Activated T-helper 1 cell treated with anti-CD3 and anti-CD28 coated beads, Interleukin-12 subunit alpha, Interleukin-12 subunit beta, Interleukin-2, Interleukin-4 antibody, amounts not matched to agents 30 ng/mL and 10 ng/mL and 1 ng/mL, durations not matched to agents 14 hours and 24 hours and 36 hours (primary cell): ENCODE results near the gene MYO18A. TPM values are rescaled to one million over a fixed set of nuclear protein-coding genes. Genes with fewer than 3 reads are reported as not detected.
A peak's percentile ranks its signal among the peaks of the same experiment; 100 is the strongest.
"Not testable (repeated sequence)": the region's sequence is repeated elsewhere in the genome, so short reads cannot be mapped to it uniquely, and the experiment has no call there.

Source experiments
- DNase-seq: peaks from one replicate; pipeline ENCODE4 v3.0.0; 2021; ENCODE audit warnings: low spot score
- H3K27ac Mint-ChIP-seq: one replicate; pipeline ENCODE4 v1.8.0; 2021; ENCODE audit warnings: mild to moderate bottlenecking, mixed read lengths
- H3K27me3 Mint-ChIP-seq: one replicate; pipeline ENCODE4 v1.8.0; 2022; ENCODE audit warnings: mild to moderate bottlenecking, moderate library complexity, mixed read lengths; ENCODE audit not compliant: insufficient read depth
- H3K36me3 Mint-ChIP-seq: one replicate; pipeline ENCODE4 v1.8.0; 2021; ENCODE audit warnings: low read depth, mixed read lengths
- H3K4me1 Mint-ChIP-seq: one replicate; pipeline ENCODE4 v1.8.0; 2021; ENCODE audit warnings: low read depth, mixed read lengths
- H3K4me3 Mint-ChIP-seq: one replicate; pipeline ENCODE4 v1.8.0; 2021; ENCODE audit warnings: mild to moderate bottlenecking, moderate library complexity, mixed read lengths
- H3K9me3 Mint-ChIP-seq: one replicate; pipeline ENCODE4 v1.8.0; 2021; ENCODE audit warnings: mixed read lengths
- intact Hi-C: fragments of 100-400 bp; cut with micrococcal nuclease; formaldehyde crosslinking; loops from one replicate; pipeline ENCODE4 v1.15.1; 2024
- total RNA-seq: library from RNA; stranded (reverse); gene quantifications from 2 replicates; pipeline ENCODE4 v1.2.3, GENCODE V29; 2022

Gene MYO18A, protein sequence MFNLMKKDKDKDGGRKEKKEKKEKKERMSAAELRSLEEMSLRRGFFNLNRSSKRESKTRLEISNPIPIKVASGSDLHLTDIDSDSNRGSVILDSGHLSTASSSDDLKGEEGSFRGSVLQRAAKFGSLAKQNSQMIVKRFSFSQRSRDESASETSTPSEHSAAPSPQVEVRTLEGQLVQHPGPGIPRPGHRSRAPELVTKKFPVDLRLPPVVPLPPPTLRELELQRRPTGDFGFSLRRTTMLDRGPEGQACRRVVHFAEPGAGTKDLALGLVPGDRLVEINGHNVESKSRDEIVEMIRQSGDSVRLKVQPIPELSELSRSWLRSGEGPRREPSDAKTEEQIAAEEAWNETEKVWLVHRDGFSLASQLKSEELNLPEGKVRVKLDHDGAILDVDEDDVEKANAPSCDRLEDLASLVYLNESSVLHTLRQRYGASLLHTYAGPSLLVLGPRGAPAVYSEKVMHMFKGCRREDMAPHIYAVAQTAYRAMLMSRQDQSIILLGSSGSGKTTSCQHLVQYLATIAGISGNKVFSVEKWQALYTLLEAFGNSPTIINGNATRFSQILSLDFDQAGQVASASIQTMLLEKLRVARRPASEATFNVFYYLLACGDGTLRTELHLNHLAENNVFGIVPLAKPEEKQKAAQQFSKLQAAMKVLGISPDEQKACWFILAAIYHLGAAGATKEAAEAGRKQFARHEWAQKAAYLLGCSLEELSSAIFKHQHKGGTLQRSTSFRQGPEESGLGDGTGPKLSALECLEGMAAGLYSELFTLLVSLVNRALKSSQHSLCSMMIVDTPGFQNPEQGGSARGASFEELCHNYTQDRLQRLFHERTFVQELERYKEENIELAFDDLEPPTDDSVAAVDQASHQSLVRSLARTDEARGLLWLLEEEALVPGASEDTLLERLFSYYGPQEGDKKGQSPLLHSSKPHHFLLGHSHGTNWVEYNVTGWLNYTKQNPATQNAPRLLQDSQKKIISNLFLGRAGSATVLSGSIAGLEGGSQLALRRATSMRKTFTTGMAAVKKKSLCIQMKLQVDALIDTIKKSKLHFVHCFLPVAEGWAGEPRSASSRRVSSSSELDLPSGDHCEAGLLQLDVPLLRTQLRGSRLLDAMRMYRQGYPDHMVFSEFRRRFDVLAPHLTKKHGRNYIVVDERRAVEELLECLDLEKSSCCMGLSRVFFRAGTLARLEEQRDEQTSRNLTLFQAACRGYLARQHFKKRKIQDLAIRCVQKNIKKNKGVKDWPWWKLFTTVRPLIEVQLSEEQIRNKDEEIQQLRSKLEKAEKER (N-terminal part only)
- 38.2 and 40.5 TPM in 2 replicates for total RNA-seq

DNA sequence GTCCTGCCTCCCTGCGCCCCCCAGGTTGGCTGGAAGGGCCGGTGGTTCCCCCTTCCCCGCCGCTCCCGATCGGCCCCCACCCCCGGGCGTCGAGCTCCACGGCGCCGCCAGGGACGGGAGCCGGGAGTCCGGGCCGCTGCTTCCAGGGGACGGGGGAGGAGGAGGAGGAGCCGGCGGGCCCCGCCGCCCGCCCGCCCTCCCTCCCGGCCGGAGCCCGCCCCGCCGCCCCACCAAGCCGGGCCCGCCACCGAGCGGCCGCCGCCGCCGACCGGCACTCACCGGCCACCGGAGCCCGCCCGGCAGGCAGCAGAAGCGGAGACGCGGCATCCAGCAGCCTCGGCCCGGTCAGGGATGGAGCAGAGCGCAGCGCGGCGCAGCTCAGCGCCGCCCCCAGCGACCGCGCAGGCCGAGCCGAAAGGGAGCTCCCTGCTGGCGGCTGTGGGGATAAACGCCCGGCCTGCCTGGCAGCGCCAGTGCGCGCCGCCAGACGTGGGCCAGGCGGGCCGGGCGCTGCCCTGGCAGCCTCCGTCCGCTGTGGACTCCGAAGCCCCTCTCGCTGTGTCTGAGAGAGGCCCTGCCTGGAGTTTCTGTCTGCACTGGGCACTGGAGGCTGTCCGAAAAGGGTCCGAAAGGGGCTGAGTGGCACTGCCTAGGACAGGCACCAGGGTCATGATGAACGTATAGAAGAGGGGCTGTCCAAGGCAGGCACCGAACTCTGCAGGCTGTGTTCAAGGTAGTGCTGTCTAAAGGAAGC, at the start of gene MYO18A:
MYO18A (minus strand) TSS at position 365 of the 754 bp plus-strand sequence. CDS start 13,458 bp downstream, outside the sequence.
- peak within 1 kb of the TSS; percentile 68 for H3K4me3 Mint-ChIP-seq
- intact Hi-C loops = loop anchor here (1.0 to 2.0 kb wide), 6 partner anchors 25 to 114 kb away; partner anchors contain the start of gene NUFIP2
- DNase-seq = peak; percentile 75
- peaks cover 4% of the 10 kb centered on the region for H3K9me3 Mint-ChIP-seq
- peaks cover 6% of the 10 kb centered on the region for H3K27me3 Mint-ChIP-seq
- peaks cover 36% of the 10 kb centered on the region for H3K4me1 Mint-ChIP-seq
- H3K36me3 Mint-ChIP-seq = no peaks in the 10 kb centered on the region
- peak within 1 kb of the TSS; percentile 18 for H3K27ac Mint-ChIP-seq

DNA sequence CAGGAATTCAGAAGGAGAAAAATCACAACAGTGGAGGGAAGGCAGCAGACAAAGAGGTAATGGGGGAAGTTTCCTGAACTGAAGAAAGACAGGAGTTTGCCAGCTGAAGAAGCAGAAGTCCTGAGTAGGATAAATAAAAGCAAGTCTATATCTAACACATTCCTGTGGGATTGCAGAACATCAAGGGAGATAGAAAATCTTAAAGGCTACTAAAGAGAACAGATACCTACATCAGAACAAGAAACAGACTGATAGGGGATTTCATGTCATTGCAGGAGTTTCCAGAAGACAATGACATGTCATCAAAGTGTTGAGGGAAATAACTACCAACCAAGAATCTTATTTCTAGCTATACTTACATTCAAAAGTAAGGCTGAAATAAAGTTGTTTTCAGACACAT, 45.2 kb upstream of the MYO18A start:
- H3K36me3 Mint-ChIP-seq = no peaks in the 10 kb centered on the region
- H3K9me3 Mint-ChIP-seq = no peaks in the 10 kb centered on the region
- intact Hi-C loops = no loop called here
- peaks cover 4% of the 10 kb centered on the region for H3K27me3 Mint-ChIP-seq
- H3K4me1 Mint-ChIP-seq = no peaks in the 10 kb centered on the region
- no peak overlapping the region for H3K4me3 Mint-ChIP-seq
- no peak for DNase-seq
- H3K27ac Mint-ChIP-seq = no peak overlapping the region

DNA sequence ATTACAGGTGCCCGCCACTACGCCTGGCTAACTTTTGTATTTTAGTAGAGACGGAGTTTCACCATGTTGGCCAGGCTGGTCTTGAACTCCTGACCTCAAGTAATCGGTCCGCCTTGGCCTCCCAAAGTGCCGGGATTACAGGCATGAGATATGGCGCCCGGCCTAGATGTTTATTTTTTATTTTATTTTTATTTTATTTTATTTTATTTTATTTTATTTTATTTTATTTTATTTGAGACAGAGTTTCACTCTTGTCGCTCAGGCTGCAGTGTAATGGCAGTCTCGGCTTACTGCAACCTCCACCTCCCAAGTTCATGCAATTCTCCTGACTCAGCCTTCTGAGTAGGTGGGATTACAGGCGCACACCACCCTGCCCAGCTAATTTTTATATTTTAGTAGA, 41.1 kb upstream of the MYO18A start:
- H3K4me3 Mint-ChIP-seq, H3K36me3 Mint-ChIP-seq, intact Hi-C loops, H3K27ac Mint-ChIP-seq, H3K9me3 Mint-ChIP-seq, DNase-seq, H3K27me3 Mint-ChIP-seq, H3K4me1 Mint-ChIP-seq: not testable (repeated sequence)

DNA sequence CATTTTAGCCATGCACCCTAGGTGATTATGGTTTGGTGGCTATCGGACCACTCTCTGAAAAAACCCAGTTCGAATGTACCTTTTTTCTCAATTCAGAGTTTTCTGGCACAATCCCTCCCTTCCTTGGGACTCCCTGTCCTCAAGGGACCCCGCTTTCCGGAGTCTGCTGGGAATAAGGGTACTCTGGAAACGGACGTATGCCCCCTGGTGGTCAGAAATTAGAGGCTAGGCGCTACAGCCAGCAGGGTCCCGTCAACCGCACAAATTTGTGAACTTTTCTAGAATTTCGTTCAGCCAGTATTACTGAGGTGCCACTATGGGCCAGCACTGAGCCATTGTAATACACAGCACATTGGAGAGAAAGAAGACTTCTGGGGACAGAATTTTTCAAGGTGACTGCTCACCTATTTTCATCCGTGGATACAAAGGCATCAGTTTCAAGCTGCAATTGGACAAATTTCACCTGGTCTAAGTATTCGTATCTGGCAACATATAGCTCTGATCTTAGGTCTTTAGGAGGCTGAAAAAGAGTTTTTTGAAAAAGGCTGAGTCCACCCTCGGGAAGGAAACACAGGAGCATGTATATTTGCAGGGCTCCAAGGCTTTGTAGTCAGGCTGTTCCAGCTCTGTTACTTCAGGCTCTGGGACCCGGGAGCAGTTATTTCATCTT, 39.3 kb upstream of the MYO18A start:
- no peak overlapping the region for H3K4me3 Mint-ChIP-seq
- DNase-seq = peak; percentile 55
- intact Hi-C loops = loop anchor here (1.0 to 2.0 kb wide), 3 partner anchors 39 to 95 kb away; partner anchors contain the start of gene MYO18A
- peaks cover 4% of the 10 kb centered on the region for H3K27me3 Mint-ChIP-seq
- H3K4me1 Mint-ChIP-seq = peaks cover 9% of the 10 kb centered on the region
- no peaks in the 10 kb centered on the region for H3K36me3 Mint-ChIP-seq
- no peaks in the 10 kb centered on the region for H3K9me3 Mint-ChIP-seq
- H3K27ac Mint-ChIP-seq = no peak overlapping the region

DNA sequence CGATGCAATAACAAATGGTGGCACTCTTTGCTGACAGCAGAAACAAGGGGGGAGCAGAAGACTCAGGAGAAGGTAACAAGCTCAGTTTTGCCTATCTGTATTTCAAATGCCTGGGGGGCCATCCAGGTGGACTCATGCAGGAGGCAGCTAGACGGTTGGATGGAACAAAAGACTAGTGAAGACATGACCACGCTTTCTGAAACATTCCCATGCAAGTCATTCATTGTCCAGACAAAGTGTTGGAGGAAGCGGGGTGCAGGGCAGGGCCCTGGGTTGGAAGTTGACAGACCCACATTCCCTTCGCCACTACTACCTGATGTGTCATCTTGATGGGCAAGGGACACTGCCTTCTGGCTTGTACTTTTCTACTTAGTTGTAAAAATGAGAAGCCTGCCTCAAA, 36.7 kb upstream of the MYO18A start:
- DNase-seq = no peak
- H3K4me1 Mint-ChIP-seq = peaks cover 9% of the 10 kb centered on the region
- H3K36me3 Mint-ChIP-seq = no peaks in the 10 kb centered on the region
- H3K27me3 Mint-ChIP-seq = peaks cover 4% of the 10 kb centered on the region
- no peak overlapping the region for H3K27ac Mint-ChIP-seq
- intact Hi-C loops = no loop called here
- H3K4me3 Mint-ChIP-seq = no peak overlapping the region
- no peaks in the 10 kb centered on the region for H3K9me3 Mint-ChIP-seq

DNA sequence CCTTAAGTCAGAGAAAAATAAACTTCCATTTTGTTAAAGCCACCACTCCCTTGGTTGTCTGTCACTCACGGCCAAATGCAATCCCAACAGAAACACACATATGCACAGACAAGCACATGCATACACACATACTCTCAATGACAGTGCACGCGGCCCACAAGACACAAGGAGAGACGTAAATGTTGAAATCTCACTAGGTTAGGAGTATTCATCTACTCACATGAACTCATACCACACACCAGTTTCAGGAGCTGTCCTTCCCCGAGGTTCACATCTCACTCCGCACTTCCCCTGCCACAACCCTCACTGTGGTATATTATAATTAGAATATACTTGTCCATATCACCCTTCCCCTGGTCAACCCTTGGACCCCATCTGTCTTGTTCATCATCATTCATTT, 36.0 kb upstream of the MYO18A start:
- H3K4me1 Mint-ChIP-seq = peaks cover 9% of the 10 kb centered on the region
- H3K4me3 Mint-ChIP-seq = no peak overlapping the region
- no peaks in the 10 kb centered on the region for H3K9me3 Mint-ChIP-seq
- H3K27me3 Mint-ChIP-seq = peaks cover 1% of the 10 kb centered on the region
- no peak overlapping the region for H3K27ac Mint-ChIP-seq
- no peak for DNase-seq
- H3K36me3 Mint-ChIP-seq = no peaks in the 10 kb centered on the region
- intact Hi-C loops = no loop called here

DNA sequence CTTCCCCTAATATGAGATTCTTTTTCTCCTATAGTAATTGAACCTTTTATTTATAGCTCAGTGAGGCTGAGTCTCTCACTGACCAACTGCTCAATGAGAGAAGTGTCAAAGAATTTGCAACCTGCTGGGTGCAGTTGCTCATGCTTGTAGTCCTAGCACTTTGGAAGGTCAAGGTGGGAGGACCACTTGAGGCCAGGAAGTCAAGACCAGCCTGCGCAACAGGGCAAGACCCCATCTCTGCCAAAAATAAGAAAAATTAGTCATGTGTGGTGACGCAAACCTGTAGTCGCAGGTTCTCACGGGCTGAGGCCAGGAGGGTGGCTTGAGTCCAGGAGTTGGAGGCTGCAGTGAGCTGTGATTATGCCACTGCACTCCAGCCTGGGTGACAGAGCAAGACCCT, 35.5 kb upstream of the MYO18A start:
- no peak overlapping the region for H3K4me3 Mint-ChIP-seq
- peaks cover 1% of the 10 kb centered on the region for H3K27me3 Mint-ChIP-seq
- no peak for DNase-seq
- H3K27ac Mint-ChIP-seq = no peak overlapping the region
- H3K36me3 Mint-ChIP-seq = no peaks in the 10 kb centered on the region
- peaks cover 9% of the 10 kb centered on the region for H3K4me1 Mint-ChIP-seq
- no peaks in the 10 kb centered on the region for H3K9me3 Mint-ChIP-seq
- intact Hi-C loops = no loop called here

DNA sequence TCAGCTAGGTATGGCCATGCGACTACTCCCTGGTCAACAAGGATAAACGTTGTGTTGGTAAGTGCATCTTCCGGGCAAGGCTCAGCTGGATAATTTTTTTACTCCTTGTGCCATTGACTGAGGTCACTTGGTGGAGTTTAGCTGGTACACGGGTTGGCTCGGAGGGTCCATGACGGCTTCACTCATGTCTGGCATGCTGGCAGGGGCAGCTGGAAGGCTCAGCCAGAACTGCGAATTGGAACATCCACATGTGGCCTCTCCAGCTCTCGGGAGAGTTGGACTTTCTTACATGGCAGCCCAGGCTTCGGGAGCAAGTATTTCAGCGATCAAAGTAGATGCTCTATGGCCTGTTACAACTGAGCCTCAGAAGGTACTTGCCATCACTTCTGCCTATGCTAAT, 35.0 kb upstream of the MYO18A start:
- H3K4me1 Mint-ChIP-seq = peaks cover 9% of the 10 kb centered on the region
- DNase-seq = no peak
- H3K27ac Mint-ChIP-seq = no peak overlapping the region
- H3K27me3 Mint-ChIP-seq = peaks cover 1% of the 10 kb centered on the region
- no peaks in the 10 kb centered on the region for H3K36me3 Mint-ChIP-seq
- intact Hi-C loops = no loop called here
- no peak overlapping the region for H3K4me3 Mint-ChIP-seq
- no peaks in the 10 kb centered on the region for H3K9me3 Mint-ChIP-seq

DNA sequence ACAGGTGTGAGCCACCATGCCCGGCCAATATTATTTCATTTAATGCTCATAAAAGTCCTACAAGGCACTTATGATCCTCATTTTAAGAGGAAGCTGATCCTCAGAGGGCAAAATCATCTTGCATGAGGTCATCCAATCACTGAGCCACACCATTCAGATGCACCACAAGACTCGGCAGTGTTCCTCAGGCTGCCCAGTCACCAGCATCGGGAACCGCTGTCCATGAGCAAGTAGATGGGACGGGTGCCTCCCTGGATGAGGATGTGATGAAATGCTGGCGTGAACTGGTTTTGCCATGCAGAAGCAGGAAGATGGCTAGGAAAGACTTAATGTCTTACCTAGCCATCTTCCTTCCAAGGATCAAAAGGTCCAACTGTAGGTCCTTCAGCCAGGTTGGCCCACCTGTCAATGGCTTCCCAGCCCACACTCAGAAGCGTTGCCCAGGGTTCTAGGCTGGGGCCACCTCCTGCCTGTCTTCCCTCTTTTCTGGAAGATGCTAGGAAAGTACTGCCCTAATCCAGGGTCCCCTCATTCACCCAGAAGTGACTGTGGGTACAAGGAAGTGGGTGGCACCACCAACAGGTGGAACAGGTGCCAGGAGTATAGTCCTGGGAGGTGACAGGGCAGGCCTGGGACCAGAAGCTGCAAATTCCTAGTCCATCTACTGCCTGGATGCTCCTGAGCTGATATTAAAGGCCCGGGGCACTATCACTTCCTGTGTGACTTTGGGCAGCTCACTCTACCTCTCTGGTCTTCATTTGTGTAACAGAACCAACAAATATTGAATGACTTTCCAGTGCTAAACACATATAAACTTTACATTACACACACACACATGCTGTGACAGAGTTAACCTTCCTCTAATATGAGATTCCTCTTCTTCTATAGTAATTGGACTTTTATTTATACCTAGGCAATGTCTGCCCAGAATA, 34.3 kb upstream of the MYO18A start:
- Mint-ChIP-seq H3K27me3 (peaks cover 5% of the 10 kb centered on the region), H3K4me1 (peaks cover 4% of the 10 kb centered on the region), H3K9me3 (no peaks in the 10 kb centered on the region), H3K36me3 (no peaks in the 10 kb centered on the region), H3K27ac (no peak overlapping the region), H3K4me3 (no peak overlapping the region)
- no peak for DNase-seq
- intact Hi-C loops = no loop called here

DNA sequence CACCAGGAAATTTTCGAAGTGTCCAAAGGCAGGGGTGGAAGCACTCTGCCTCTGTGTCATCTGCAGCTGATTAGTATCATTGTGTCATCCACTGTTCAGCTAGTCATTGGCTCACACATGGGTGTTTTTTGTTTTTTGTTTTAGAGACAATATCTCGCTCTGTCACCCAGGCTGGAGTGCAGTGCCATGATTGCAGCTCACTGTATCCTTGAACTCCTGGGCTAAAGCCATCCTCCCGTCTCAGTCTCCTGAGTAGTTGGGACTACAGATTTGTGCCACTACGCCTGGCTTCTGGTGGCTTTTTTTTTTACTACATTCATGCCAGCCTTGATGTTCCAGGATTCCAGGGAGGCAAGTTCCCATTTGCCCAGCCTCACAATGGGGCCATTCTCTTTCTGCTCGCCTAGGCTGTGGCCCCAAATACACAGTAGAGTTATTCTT, 32.5 kb upstream of the MYO18A start:
- intact Hi-C loops = no loop called here
- no peak for DNase-seq
- H3K27me3 Mint-ChIP-seq = peaks cover 3% of the 10 kb centered on the region
- no peaks in the 10 kb centered on the region for H3K4me1 Mint-ChIP-seq
- H3K36me3 Mint-ChIP-seq = no peaks in the 10 kb centered on the region
- no peaks in the 10 kb centered on the region for H3K9me3 Mint-ChIP-seq
- no peak overlapping the region for H3K4me3 Mint-ChIP-seq
- H3K27ac Mint-ChIP-seq = no peak overlapping the region

DNA sequence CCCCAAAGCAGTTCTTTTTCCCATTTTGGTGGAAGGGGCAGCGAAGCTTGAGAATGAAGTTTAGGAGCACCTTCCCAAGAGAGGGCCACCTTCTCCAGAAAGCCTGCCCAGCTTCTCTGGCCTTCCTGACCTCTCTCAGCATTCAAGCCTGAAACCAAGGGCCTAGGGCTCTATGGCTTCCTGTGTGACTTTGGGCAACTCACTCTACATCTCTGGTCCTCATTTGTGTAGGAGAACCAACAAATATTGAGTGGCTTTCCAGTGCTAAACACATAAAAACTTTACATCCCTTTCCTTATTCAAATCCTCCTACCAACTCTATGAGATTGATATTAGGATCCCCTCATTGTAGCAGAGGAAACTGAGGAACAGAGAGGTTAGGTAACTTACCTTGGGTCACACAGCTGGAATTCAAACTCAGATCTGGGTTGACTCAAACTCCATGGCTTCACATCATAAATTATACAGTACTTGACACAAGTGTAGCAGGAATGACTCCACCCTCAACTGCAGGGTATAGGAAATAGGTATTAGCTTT, 32.0 kb upstream of the MYO18A start:
- Mint-ChIP-seq H3K27me3 (peaks cover 3% of the 10 kb centered on the region), H3K27ac (no peak overlapping the region), H3K4me3 (no peak overlapping the region), H3K9me3 (no peaks in the 10 kb centered on the region), H3K4me1 (no peaks in the 10 kb centered on the region), H3K36me3 (no peaks in the 10 kb centered on the region)
- intact Hi-C loops = no loop called here
- DNase-seq = no peak
